ENCODE results near the gene PXN. TPM values are rescaled to one million over a fixed set of nuclear protein-coding genes. Genes with fewer than 3 reads are reported as not detected.
"Not testable (repeated sequence)": the region's sequence is repeated elsewhere in the genome, so short reads cannot be mapped to it uniquely, and the experiment has no call there.

The PXN gene
- total and polyA plus RNA-seq, 2 of the 13 experiments (the other 11 are each of a cell fraction or from before 2014, with no cell fraction given): 13.6 to 14.2 TPM

GRCh38 chr12:120254809-120255208 is 10.7 kb downstream of the PXN start:
- H2AFZ ChIP-seq (ENCODE audit: low read length): no peak overlapping the region
- no TSS peak for BruUV-seq (replicated peaks)
- H3K9ac ChIP-seq (ENCODE audit: insufficient read depth, low read depth, low read length): no peak overlapping the region
- no peak overlapping the region for H3K4me2 ChIP-seq (ENCODE audit: low read depth, low read length)
- peaks cover 0 to 2% of the 10 kb centered on the region in 2 experiments; a peak in 1 of 5 replicates for H3K36me3 ChIP-seq (replicated peaks in 1 of 2; ENCODE audit: control insufficient read depth in 1 of 2, insufficient read depth in 2 of 2, low read length in 2 of 2)
- intact Hi-C loops (cut with micrococcal nuclease; ENCODE audit: unreplicated experiment): no loop called here
- peaks cover 1% of the 10 kb centered on the region; the same call in 1 of the 2 replicates for H4K20me1 ChIP-seq (ENCODE audit: insufficient read depth, low read length)
- H3K9me3 ChIP-seq (ENCODE audit: low read length): no peaks in the 10 kb centered on the region
- ChIA-PET CTCF (ENCODE audit: low intra/inter-chr PET ratio, low total read pairs) (no interaction called here), POLR2A (interaction anchor here (1.3 to 3.6 kb wide), 2 partner anchors 25 to 54 kb away, joined by 3 to 22 read pairs; partner anchors contain the start of gene RPLP0)
- no peak overlapping the region for H3K27ac ChIP-seq (ENCODE audit: extremely low read length, insufficient read depth, low read length)
- peaks cover 39% of the 10 kb centered on the region for H3K79me2 ChIP-seq (ENCODE audit: insufficient read depth, low read length)
- TF ChIP-seq ZKSCAN5 (CRISPR knock-in tag; IDR thresholded peaks at IDR 0.05): peak; percentile 39; the same call in 1 of the 2 replicates
- no peak for TF ChIP-seq ZNF615 (CRISPR knock-in tag; IDR thresholded peaks at IDR 0.05; ENCODE audit: borderline replicate concordance)
- in situ Hi-C loops (cut with HindIII; ENCODE audit: extremely low pct_ligation_motif_present, low pct_unique_long_range_greater_than_20kb): no loop called here
- no peaks in the 10 kb centered on the region for H3K27me3 ChIP-seq (ENCODE audit: control insufficient read depth in 1 of 2, insufficient read depth in 2 of 2, low read length in 2 of 2)
- DNase-seq (ENCODE audit: low spot score) (no peak), FAIRE-seq (no peak), ATAC-seq (no peak)
- peaks cover 42% of the 10 kb centered on the region for H3K4me1 ChIP-seq (ENCODE audit: insufficient read depth, low read length)
- WGBS (ENCODE audit: low lambda C conversion rate): 96% methylated on average over 7 of the region's 7 CpGs
- no peak overlapping the region for H3K4me3 ChIP-seq (replicated peaks in 1 of 3; ENCODE audit: insufficient read depth in 1 of 3, low read depth in 2 of 3, low read length in 3 of 3)

- H3K9me3 ChIP-seq (ENCODE audit: low read length); FAIRE-seq; POLR2A ChIA-PET; H3K27me3 ChIP-seq (ENCODE audit: control insufficient read depth in 1 of 2, insufficient read depth in 2 of 2, low read length in 2 of 2); H4K20me1 ChIP-seq (ENCODE audit: insufficient read depth, low read length); DNase-seq (ENCODE audit: low spot score); H3K36me3 ChIP-seq (replicated peaks in 1 of 2; ENCODE audit: control insufficient read depth in 1 of 2, insufficient read depth in 2 of 2, low read length in 2 of 2); BruUV-seq (replicated peaks); H3K4me3 ChIP-seq (replicated peaks in 1 of 3; ENCODE audit: insufficient read depth in 1 of 3, low read depth in 2 of 3, low read length in 3 of 3); in situ Hi-C loops (cut with HindIII; ENCODE audit: extremely low pct_ligation_motif_present, low pct_unique_long_range_greater_than_20kb); intact Hi-C loops (cut with micrococcal nuclease; ENCODE audit: unreplicated experiment); H2AFZ ChIP-seq (ENCODE audit: low read length); CTCF ChIA-PET (ENCODE audit: low intra/inter-chr PET ratio, low total read pairs); H3K4me2 ChIP-seq (ENCODE audit: low read depth, low read length); H3K9ac ChIP-seq (ENCODE audit: insufficient read depth, low read depth, low read length); H3K27ac ChIP-seq (ENCODE audit: extremely low read length, insufficient read depth, low read length); ATAC-seq: not testable (repeated sequence)
- WGBS (ENCODE audit: low lambda C conversion rate): 94% methylated on average over 6 of the region's 6 CpGs
- H3K79me2 ChIP-seq (ENCODE audit: insufficient read depth, low read length): peaks cover 43% of the 10 kb centered on the region
- peaks cover 32% of the 10 kb centered on the region for H3K4me1 ChIP-seq (ENCODE audit: insufficient read depth, low read length)
Observed at GRCh38 chr12:120253313-120253712, 12.2 kb downstream of the PXN start.

All from HepG2 (cell line).